HepG2 (cell line): ENCODE results near the gene SIKE1. TPM values are rescaled to one million over a fixed set of nuclear protein-coding genes. Genes with fewer than 3 reads are reported as not detected.

Experiments used
- ATAC-seq: fragments of 200-7000 bp; cut with Tn5 transposase; 3 replicates; pipeline ENCODE4 v1.9.1; 2020; ENCODE audit warnings: mild to moderate bottlenecking, moderate library complexity
- BruUV-seq: library from RNA; stranded (reverse); fragments of 400-500 nt; replicated peaks from 2 replicates; lab custom pipeline; 2021; lab: Mats Ljungman, UMichigan
- CTCF ChIA-PET: fragments of 300-600 bp; formaldehyde crosslinking; extraction: SDS; loops from one replicate; lab custom pipeline; 2021; ENCODE audit warnings: low total read pairs, inconsistent platforms, low intra/inter-chr PET ratio; lab: Yijun Ruan, JAX
- POLR2A ChIA-PET: fragments of 350-600 bp; sonication (Branson Sonifier 250); formaldehyde crosslinking; loops from one replicate; lab custom pipeline; 2020; ENCODE audit warnings: antibody characterized with exemption, inconsistent platforms; lab: Yijun Ruan, JAX
- DNase-seq: peaks from one replicate; pipeline ENCODE4 v3.0.0-alpha.2; 2015; ENCODE audit warnings: low spot score
- FAIRE-seq: peaks from 3 replicates; lab custom pipeline; 2011; peaks lifted over from hg19 to GRCh38; lab: Jason Lieb, UNC
- H2AFZ ChIP-seq: one replicate; pipeline ENCODE4 v1.6.1; 2011; ENCODE audit warnings: low read length, inconsistent platforms
- H3K27ac ChIP-seq: fragments of 300-600 bp; 3 replicates; pipeline ENCODE4 v1.8.0; 2011; ENCODE audit warnings: mixed run types, mild to moderate bottlenecking, mixed read lengths, low read length, inconsistent platforms; ENCODE audit not compliant: insufficient read depth; ENCODE audit errors: extremely low read length
- H3K27me3 ChIP-seq, 2 experiments: fragments of 200-600 bp in 1 of 2; 2 replicates in 1 of 2; 3 replicates in 1 of 2; pipeline versions ENCODE4 v1.6.0 to v1.8.0; 2011; ENCODE audit warnings: low read length in 2 of 2, mild to moderate bottlenecking in 2 of 2, moderate library complexity in 2 of 2, inconsistent platforms in 1 of 2; ENCODE audit not compliant: insufficient read depth in 2 of 2, control insufficient read depth in 1 of 2
- H3K36me3 ChIP-seq, 2 experiments: fragments of 200-600 bp in 1 of 2; replicated peaks in 1 of 2; 2 replicates in 1 of 2; 3 replicates in 1 of 2; pipeline versions ENCODE4 v1.5.1 to v1.8.0; 2011; ENCODE audit warnings: low read length in 2 of 2, inconsistent platforms in 1 of 2; ENCODE audit not compliant: insufficient read depth in 2 of 2, control insufficient read depth in 1 of 2
- H3K4me1 ChIP-seq: 2 replicates; pipeline ENCODE4 v1.5.1; 2012; ENCODE audit warnings: low read length, inconsistent platforms; ENCODE audit not compliant: insufficient read depth
- H3K4me2 ChIP-seq: 2 replicates; pipeline ENCODE4 v1.6.0; 2011; ENCODE audit warnings: low read depth, low read length, inconsistent platforms
- H3K4me3 ChIP-seq, 3 experiments: fragments of 200-600 bp in 1 of 3; sonication (generic), shearing (Covaris generic) in 1 of 3; replicated peaks in 1 of 3; 2 replicates each; pipeline ENCODE4 v1.5.1; 2011 to 2016; ENCODE audit warnings: low read length in 3 of 3, inconsistent platforms in 2 of 3, low read depth in 2 of 3, mild to moderate bottlenecking in 2 of 3, control low read depth in 1 of 3, mixed read lengths in 1 of 3; ENCODE audit not compliant: insufficient read depth in 1 of 3
- H3K79me2 ChIP-seq: one replicate; pipeline ENCODE4 v1.6.1; 2011; ENCODE audit warnings: low read length, inconsistent platforms; ENCODE audit not compliant: insufficient read depth
- H3K9ac ChIP-seq: 2 replicates; pipeline ENCODE4 v1.6.0; 2011; ENCODE audit warnings: mild to moderate bottlenecking, low read depth, low read length, inconsistent platforms; ENCODE audit not compliant: insufficient read depth
- H3K9me3 ChIP-seq: 2 replicates; pipeline ENCODE4 v1.5.1; 2012; ENCODE audit warnings: mild to moderate bottlenecking, low read length
- H4K20me1 ChIP-seq: 2 replicates; pipeline ENCODE4 v1.6.0; 2011; ENCODE audit warnings: inconsistent platforms, mild to moderate bottlenecking, low read length, moderate library complexity; ENCODE audit not compliant: insufficient read depth
- CREM ChIP-seq, 2 experiments: sonication (generic) in 1 of 2; formaldehyde crosslinking in 1 of 2; IDR thresholded peaks; 2 replicates each; pipeline versions ENCODE4 v1.4.0 to v1.6.1; 2016 to 2020; ENCODE audit warnings: antibody characterized with exemption in 1 of 2, mild to moderate bottlenecking in 1 of 2, missing genetic modification reagents in 1 of 2
- FOXO1 ChIP-seq: sonication (generic); formaldehyde crosslinking; IDR thresholded peaks from 2 replicates; pipeline ENCODE4 v1.4.0; 2020; ENCODE audit warnings: missing genetic modification reagents
- JARID2 ChIP-seq: sonication (generic); formaldehyde crosslinking; IDR thresholded peaks from 2 replicates; pipeline ENCODE4 v1.8.1; 2023; ENCODE audit warnings: missing genetic modification reagents, inconsistent platforms; ENCODE audit not compliant: insufficient replicate concordance
- NFYB ChIP-seq: sonication (generic); formaldehyde crosslinking; IDR thresholded peaks from 2 replicates; pipeline ENCODE4 v1.4.0; 2020; ENCODE audit warnings: missing genetic modification reagents
- NFYC ChIP-seq: IDR thresholded peaks from 2 replicates; pipeline ENCODE4 v1.6.1; 2016; ENCODE audit warnings: missing genetic modification reagents, missing compliant biosample characterization
- PHF8 ChIP-seq: sonication (generic); formaldehyde crosslinking; IDR thresholded peaks from 2 replicates; pipeline ENCODE4 v1.5.0; 2020; ENCODE audit warnings: missing genetic modification reagents
- REL ChIP-seq: sonication (generic); formaldehyde crosslinking; conservative IDR thresholded peaks from 2 replicates; pipeline ENCODE4 v1.8.0; 2022; ENCODE audit warnings: mild to moderate bottlenecking, missing genetic modification reagents, moderate library complexity
- RFX1 ChIP-seq: fragments of 450-650 bp; IDR thresholded peaks from 2 replicates; pipeline ENCODE4 v1.6.1; 2017
- SALL1 ChIP-seq: sonication (generic); formaldehyde crosslinking; IDR thresholded peaks from 2 replicates; pipeline ENCODE4 v1.8.0; 2022; ENCODE audit warnings: mild to moderate bottlenecking, missing genetic modification reagents
- TSC22D2 ChIP-seq: sonication (generic); formaldehyde crosslinking; IDR thresholded peaks from 2 replicates; pipeline ENCODE4 v1.5.1; 2020; ENCODE audit warnings: missing genetic modification reagents, mild to moderate bottlenecking, borderline replicate concordance
- ZFAT ChIP-seq: sonication (generic); formaldehyde crosslinking; conservative IDR thresholded peaks from 2 replicates; pipeline ENCODE4 v1.8.1; 2023; ENCODE audit warnings: missing genetic modification reagents, inconsistent platforms
- ZMAT3 ChIP-seq: sonication (generic); formaldehyde crosslinking; conservative IDR thresholded peaks from 2 replicates; pipeline ENCODE4 v1.7.0; 2021; ENCODE audit warnings: missing genetic modification reagents
- ZMYM4 ChIP-seq: sonication (generic); formaldehyde crosslinking; IDR thresholded peaks from 2 replicates; pipeline ENCODE4 v1.8.1; 2023; ENCODE audit warnings: mild to moderate bottlenecking, missing genetic modification reagents
- ZNF180 ChIP-seq: sonication (generic); formaldehyde crosslinking; IDR thresholded peaks from 2 replicates; pipeline ENCODE4 v1.4.0; 2020; ENCODE audit warnings: low read depth, missing genetic modification reagents, borderline replicate concordance
- ZNF326 ChIP-seq: sonication (generic); formaldehyde crosslinking; IDR thresholded peaks from 2 replicates; pipeline ENCODE4 v1.4.0; 2020; ENCODE audit warnings: missing genetic modification reagents, borderline replicate concordance
- ZNF543 ChIP-seq: sonication (generic); formaldehyde crosslinking; IDR thresholded peaks from 2 replicates; pipeline ENCODE4 v1.4.0; 2020; ENCODE audit warnings: mild to moderate bottlenecking, missing genetic modification reagents
- WGBS: methylation state at CpG from one replicate; pipeline ENCODE4 v1.1.6; 2017; ENCODE audit warnings: low lambda C conversion rate; 5-methylcytosine and 5-hydroxymethylcytosine counted together
- in situ Hi-C: cut with HindIII; loops from 2 replicates; pipeline ENCODE4 v1.10.0; 2017; ENCODE audit warnings: low pct_unique_long_range_greater_than_20kb; ENCODE audit not compliant: extremely low pct_ligation_motif_present
- intact Hi-C: fragments of 100-400 bp; cut with micrococcal nuclease; formaldehyde crosslinking; loops from one replicate; pipeline ENCODE4 v1.10.0; 2022; ENCODE audit not compliant: unreplicated experiment
- polyA plus RNA-seq, 8 experiments: library from polyadenylated mRNA; depleted of rRNA in 3 of 8; stranded (reverse) in 7 of 8; unstranded in 1 of 8; fragments of >200 nt; fragmentation: Illumina TruSeq in 4 of 8; extraction: Trizol in 4 of 8; gene quantifications; 2 replicates each; pipeline versions ENCODE4 v1.2.1 to v1.2.3, GENCODE V29; 2011 to 2016; ENCODE audit warnings: low read depth in 4 of 8, missing spikeins in 1 of 8, mixed read lengths in 1 of 8; ENCODE audit not compliant: insufficient read depth in 1 of 8
- total RNA-seq, 5 experiments: library from RNA; depleted of rRNA; stranded (reverse); fragments of >200 nt; fragmentation: Illumina TruSeq; extraction: Trizol; gene quantifications; 2 replicates each; pipeline ENCODE4 v1.2.3, GENCODE V29; 2016; ENCODE audit warnings: low read depth in 1 of 5
- TF ChIP-seq, protein P1 (sequence below): sonication (generic); formaldehyde crosslinking; conservative IDR thresholded peaks from 2 replicates; pipeline ENCODE4 v1.5.0; 2020; ENCODE audit warnings: missing genetic modification reagents

SIKE1 gene
- total and polyA plus RNA-seq, 2 of the 13 experiments (the other 11 are each of a cell fraction or from before 2014, with no cell fraction given), result 36.5 to 58.4 TPM

DNA sequence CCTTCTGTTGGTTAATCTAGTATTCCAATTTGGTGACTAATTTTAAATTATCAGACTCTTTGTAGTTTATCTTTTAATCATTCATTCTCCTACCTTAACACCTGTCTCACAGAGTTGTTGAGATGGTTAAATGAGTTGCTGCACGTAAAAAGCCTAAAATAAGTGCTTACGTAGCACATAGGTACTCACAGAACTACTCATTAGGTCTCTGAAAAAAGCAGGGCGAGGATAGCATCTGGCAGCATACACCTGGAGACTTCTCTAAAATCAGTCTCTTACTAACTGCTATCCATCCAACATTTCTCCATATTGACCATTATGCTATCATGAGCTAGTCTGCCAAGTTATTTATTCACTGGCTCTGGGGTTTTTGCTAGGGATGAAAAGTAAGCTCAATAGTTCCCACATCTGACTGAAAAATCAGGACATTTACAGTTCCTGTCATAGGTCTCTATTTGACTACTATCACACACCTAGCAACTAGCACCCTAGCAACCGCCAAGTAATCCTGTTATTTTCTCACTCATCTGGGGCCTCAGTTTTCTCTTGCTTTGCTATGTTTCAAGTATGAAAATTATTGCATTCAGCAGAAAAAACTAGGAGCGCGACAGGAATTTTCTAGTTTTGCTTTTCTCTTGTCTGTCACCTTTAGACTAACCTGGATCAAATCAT, 33.9 kb downstream of the SIKE1 start:
- no TSS peak for BruUV-seq
- TF ChIP-seq ZNF543, result no peak
- no peak for TF ChIP-seq ZNF180 (CRISPR knock-in tag)
- no peak for TF ChIP-seq ZMYM4 (CRISPR knock-in tag)
- TF ChIP-seq ZFAT (CRISPR knock-in tag), result no peak
- TF ChIP-seq FOXO1, result no peak
- TF ChIP-seq ZNF326 (CRISPR knock-in tag), result no peak
- TF ChIP-seq ZMAT3 (CRISPR knock-in tag), result no peak
- TF ChIP-seq JARID2 (CRISPR knock-in tag), result no peak
- TF ChIP-seq TSC22D2, result no peak
- TF ChIP-seq, protein P1, sequence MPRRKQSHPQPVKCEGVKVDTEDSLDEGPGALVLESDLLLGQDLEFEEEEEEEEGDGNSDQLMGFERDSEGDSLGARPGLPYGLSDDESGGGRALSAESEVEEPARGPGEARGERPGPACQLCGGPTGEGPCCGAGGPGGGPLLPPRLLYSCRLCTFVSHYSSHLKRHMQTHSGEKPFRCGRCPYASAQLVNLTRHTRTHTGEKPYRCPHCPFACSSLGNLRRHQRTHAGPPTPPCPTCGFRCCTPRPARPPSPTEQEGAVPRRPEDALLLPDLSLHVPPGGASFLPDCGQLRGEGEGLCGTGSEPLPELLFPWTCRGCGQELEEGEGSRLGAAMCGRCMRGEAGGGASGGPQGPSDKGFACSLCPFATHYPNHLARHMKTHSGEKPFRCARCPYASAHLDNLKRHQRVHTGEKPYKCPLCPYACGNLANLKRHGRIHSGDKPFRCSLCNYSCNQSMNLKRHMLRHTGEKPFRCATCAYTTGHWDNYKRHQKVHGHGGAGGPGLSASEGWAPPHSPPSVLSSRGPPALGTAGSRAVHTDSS (CRISPR knock-in tag), result no peak
- no peak for TF ChIP-seq CREM (IDR thresholded peaks at IDR 0.05)
- TF ChIP-seq CREM (CRISPR knock-in tag; IDR thresholded peaks at IDR 0.05), result no peak
- no peak for TF ChIP-seq PHF8 (CRISPR knock-in tag)
- no peak for TF ChIP-seq SALL1 (CRISPR knock-in tag)
- no peak for TF ChIP-seq NFYB (CRISPR knock-in tag)
- no peak for TF ChIP-seq REL (CRISPR knock-in tag)
- no peak for TF ChIP-seq NFYC
- no peak for TF ChIP-seq RFX1
- H3K27me3 ChIP-seq, result no peaks in the 10 kb centered on the region
- in situ Hi-C loops, result no loop called here
- WGBS, result 81% methylated on average over 6 of the region's 6 CpGs
- peaks cover 3% of the 10 kb centered on the region for H3K4me1 ChIP-seq
- no peak overlapping the region for H3K9ac ChIP-seq
- DNase-seq (no peak), FAIRE-seq (no peak), ATAC-seq (no peak; the same call in 2 of the 3 replicates)
- peaks cover 100% of the 10 kb centered on the region for H3K79me2 ChIP-seq
- H3K9me3 ChIP-seq, result no peaks in the 10 kb centered on the region
- intact Hi-C loops, result no loop called here
- no peak overlapping the region for H3K4me3 ChIP-seq
- H3K36me3 ChIP-seq, result peaks cover 8 to 79% of the 10 kb centered on the region in 2 experiments
- ChIA-PET POLR2A (no interaction called here), CTCF (no interaction called here)
- peaks cover 65% of the 10 kb centered on the region for H4K20me1 ChIP-seq
- no peak overlapping the region for H3K4me2 ChIP-seq
- H2AFZ ChIP-seq, result no peak overlapping the region
- no peak overlapping the region for H3K27ac ChIP-seq
